GM11168 (cell line): Measurements from ENCODE around the gene CORO7.

Experiments
- in situ Hi-C: fragments of 300-500 bp; cut with MboI; formaldehyde crosslinking; loops from one replicate; pipeline ENCODE4 v1.12.0; 2022; ENCODE audit warnings: low sequenced_read_pairs; ENCODE audit not compliant: unreplicated experiment

The CORO7 gene

GRCh38 chr16:4325253-4325758, 91.1 kb downstream of the CORO7 start:
- in situ Hi-C loops = no loop called here

- in situ Hi-C loops = no loop called here
Measured at GRCh38 chr16:4324492-4325252, 91.7 kb downstream of the CORO7 start.

GRCh38 chr16:4323845-4324488, 92.4 kb downstream of the CORO7 start:
- in situ Hi-C loops = no loop called here

- in situ Hi-C loops = no loop called here
Measured at GRCh38 chr16:4323071-4323844, 93.1 kb downstream of the CORO7 start.

- in situ Hi-C loops = no loop called here
Measured at GRCh38 chr16:4322121-4323052, 94.0 kb downstream of the CORO7 start.

GRCh38 chr16:4321286-4322120, 94.9 kb downstream of the CORO7 start:
- in situ Hi-C loops = no loop called here

GRCh38 chr16:4320571-4321137, 95.7 kb downstream of the CORO7 start:
- in situ Hi-C loops = no loop called here

- in situ Hi-C loops = no loop called here
Measured at GRCh38 chr16:4319454-4320421, 96.7 kb downstream of the CORO7 start.

- in situ Hi-C loops = no loop called here
Measured at GRCh38 chr16:4318967-4319366, 97.4 kb downstream of the CORO7 start.

- in situ Hi-C loops = no loop called here
Measured at GRCh38 chr16:4318451-4318910, 97.9 kb downstream of the CORO7 start.

GRCh38 chr16:4317532-4318450, 98.6 kb downstream of the CORO7 start:
- in situ Hi-C loops = no loop called here

GRCh38 chr16:4316864-4317531, 99.4 kb downstream of the CORO7 start:
- in situ Hi-C loops = no loop called here

GRCh38 chr16:4316108-4316863, 100.1 kb downstream of the CORO7 start:
- in situ Hi-C loops = no loop called here

- in situ Hi-C loops = no loop called here
Measured at GRCh38 chr16:4315186-4316107, 100.9 kb downstream of the CORO7 start, which contains the start of gene GLIS2. Gene GLIS2 (plus strand): TSS chr16:4316067. CDS start chr16:4332281, 16,214 bp downstream.
